Mesothelial cell of epicardium (in vitro differentiated cells): ENCODE results near the gene MALRD1. TPM values are rescaled to one million over a fixed set of nuclear protein-coding genes. Genes with fewer than 3 reads are reported as not detected.

Experiments
- DNase-seq, 2 experiments: peaks; one replicate each; pipeline ENCODE4 v3.0.0; 2021; ENCODE audit warnings: low spot score in 2 of 2; ENCODE audit not compliant: unreplicated experiment in 2 of 2
- H3K27ac Mint-ChIP-seq: 2 replicates; pipeline ENCODE4 v1.8.0; 2021; ENCODE audit warnings: mixed read lengths
- H3K27me3 Mint-ChIP-seq: 2 replicates; pipeline ENCODE4 v1.8.0; 2021; ENCODE audit warnings: low read depth, mixed read lengths
- H3K36me3 Mint-ChIP-seq: 2 replicates; pipeline ENCODE4 v1.8.0; 2021; ENCODE audit warnings: mixed read lengths
- H3K4me1 Mint-ChIP-seq: 2 replicates; pipeline ENCODE4 v1.8.0; 2021; ENCODE audit warnings: mixed read lengths
- H3K4me3 Mint-ChIP-seq: 2 replicates; pipeline ENCODE4 v1.8.0; 2021; ENCODE audit warnings: mild to moderate bottlenecking, moderate library complexity, mixed read lengths
- H3K9me3 Mint-ChIP-seq: 2 replicates; pipeline ENCODE4 v1.8.0; 2021; ENCODE audit warnings: mixed read lengths
- total RNA-seq: library from RNA; stranded (reverse); gene quantifications from 3 replicates; pipeline ENCODE4 v1.2.1, GENCODE V29; 2021
- TF ChIP-seq, protein P1 (sequence below): fragments of 200-600 bp; sonication (generic); IDR thresholded peaks from one replicate; pipeline ENCODE4 v1.5.0; 2021; ENCODE audit warnings: antibody characterized with exemption; ENCODE audit not compliant: unreplicated experiment

MALRD1 gene
- total RNA-seq, 1 donor from 2014 or later = 11.1 TPM

DNA sequence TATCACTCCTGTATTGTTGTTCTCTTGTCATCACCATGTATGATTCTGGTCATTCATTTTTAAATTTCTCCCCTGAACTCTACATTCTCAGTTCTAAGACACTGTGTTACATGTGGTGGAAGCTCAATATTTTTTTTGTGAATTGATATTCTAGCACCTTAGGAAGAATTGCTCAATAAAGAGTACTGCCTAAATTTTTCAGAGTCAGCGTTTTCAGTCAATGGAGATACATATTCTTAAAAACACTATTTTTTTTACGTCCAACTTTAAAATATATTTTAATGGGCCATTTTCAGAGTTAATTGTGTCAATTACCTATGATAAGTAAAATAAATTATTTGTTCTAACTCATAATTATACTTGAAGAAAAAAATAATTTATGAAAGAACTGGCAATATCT, 557.2 kb downstream of the MALRD1 start:
- Mint-ChIP-seq H3K27me3 (no peaks in the 10 kb centered on the region), H3K4me1 (no peaks in the 10 kb centered on the region), H3K27ac (no peak overlapping the region), H3K4me3 (no peak overlapping the region), H3K9me3 (peaks cover 10% of the 10 kb centered on the region), H3K36me3 (peaks cover 4% of the 10 kb centered on the region)
- TF ChIP-seq, protein P1, sequence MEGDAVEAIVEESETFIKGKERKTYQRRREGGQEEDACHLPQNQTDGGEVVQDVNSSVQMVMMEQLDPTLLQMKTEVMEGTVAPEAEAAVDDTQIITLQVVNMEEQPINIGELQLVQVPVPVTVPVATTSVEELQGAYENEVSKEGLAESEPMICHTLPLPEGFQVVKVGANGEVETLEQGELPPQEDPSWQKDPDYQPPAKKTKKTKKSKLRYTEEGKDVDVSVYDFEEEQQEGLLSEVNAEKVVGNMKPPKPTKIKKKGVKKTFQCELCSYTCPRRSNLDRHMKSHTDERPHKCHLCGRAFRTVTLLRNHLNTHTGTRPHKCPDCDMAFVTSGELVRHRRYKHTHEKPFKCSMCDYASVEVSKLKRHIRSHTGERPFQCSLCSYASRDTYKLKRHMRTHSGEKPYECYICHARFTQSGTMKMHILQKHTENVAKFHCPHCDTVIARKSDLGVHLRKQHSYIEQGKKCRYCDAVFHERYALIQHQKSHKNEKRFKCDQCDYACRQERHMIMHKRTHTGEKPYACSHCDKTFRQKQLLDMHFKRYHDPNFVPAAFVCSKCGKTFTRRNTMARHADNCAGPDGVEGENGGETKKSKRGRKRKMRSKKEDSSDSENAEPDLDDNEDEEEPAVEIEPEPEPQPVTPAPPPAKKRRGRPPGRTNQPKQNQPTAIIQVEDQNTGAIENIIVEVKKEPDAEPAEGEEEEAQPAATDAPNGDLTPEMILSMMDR = no peak
- DNase-seq = no peak

DNA sequence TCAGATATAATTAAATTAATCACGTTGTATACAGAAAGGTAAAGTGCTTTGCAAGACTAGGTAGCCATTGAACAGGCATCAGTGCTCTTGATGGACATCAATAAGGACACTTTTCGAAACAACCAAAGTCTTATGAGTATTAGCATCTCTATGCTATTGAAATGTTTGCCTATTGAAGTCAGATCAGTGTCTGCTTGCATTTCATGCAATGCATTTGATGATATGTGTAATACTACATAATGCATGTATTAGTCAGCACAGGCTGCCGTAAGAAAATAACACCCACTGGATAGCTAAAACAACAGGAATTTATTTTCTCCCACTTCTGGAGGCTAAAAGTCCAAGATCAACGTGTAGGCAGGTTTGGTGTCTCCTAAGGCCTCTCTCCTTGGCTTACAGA, 558.4 kb downstream of the MALRD1 start:
- DNase-seq = no peak
- H3K36me3 Mint-ChIP-seq = peaks cover 6% of the 10 kb centered on the region
- no peaks in the 10 kb centered on the region for H3K27me3 Mint-ChIP-seq
- H3K9me3 Mint-ChIP-seq = peaks cover 10% of the 10 kb centered on the region
- H3K27ac Mint-ChIP-seq = no peak overlapping the region
- no peak overlapping the region for H3K4me3 Mint-ChIP-seq
- no peaks in the 10 kb centered on the region for H3K4me1 Mint-ChIP-seq
- TF ChIP-seq, protein P1 = no peak

DNA sequence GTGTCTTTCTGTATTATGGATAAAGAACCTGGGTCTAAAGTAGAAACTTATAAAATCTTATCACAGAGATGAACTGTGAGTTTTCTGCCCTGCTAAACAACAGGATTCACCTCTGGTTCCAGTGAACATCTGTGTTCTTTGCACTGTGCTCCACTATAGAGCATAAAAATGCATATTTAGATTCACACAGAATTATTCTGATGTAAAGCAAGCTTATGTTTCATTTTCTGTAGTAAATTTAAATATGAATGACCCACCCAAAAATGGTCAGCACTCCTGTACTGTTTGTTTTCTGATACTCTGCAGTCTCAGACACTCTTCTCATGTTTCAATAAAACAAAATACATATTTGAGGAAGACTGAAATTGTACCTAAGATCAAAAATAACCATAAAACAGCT, 563.2 kb downstream of the MALRD1 start:
- no peaks in the 10 kb centered on the region for H3K27me3 Mint-ChIP-seq
- no peaks in the 10 kb centered on the region for H3K4me1 Mint-ChIP-seq
- no peaks in the 10 kb centered on the region for H3K9me3 Mint-ChIP-seq
- H3K36me3 Mint-ChIP-seq = peaks cover 2% of the 10 kb centered on the region
- DNase-seq = no peak
- H3K4me3 Mint-ChIP-seq = no peak overlapping the region
- H3K27ac Mint-ChIP-seq = no peak overlapping the region
- TF ChIP-seq, protein P1 = no peak

GRCh38 chr10:19616966-19617365, 568.4 kb downstream of the MALRD1 start:
- H3K27ac Mint-ChIP-seq = no peak overlapping the region
- no peaks in the 10 kb centered on the region for H3K4me1 Mint-ChIP-seq
- H3K9me3 Mint-ChIP-seq = no peaks in the 10 kb centered on the region
- no peak overlapping the region for H3K4me3 Mint-ChIP-seq
- H3K36me3 Mint-ChIP-seq = no peaks in the 10 kb centered on the region
- TF ChIP-seq, protein P1 = no peak
- no peak for DNase-seq
- H3K27me3 Mint-ChIP-seq = no peaks in the 10 kb centered on the region

- no peaks in the 10 kb centered on the region for H3K4me1 Mint-ChIP-seq
- H3K27ac Mint-ChIP-seq = no peak overlapping the region
- H3K36me3 Mint-ChIP-seq = no peaks in the 10 kb centered on the region
- no peaks in the 10 kb centered on the region for H3K9me3 Mint-ChIP-seq
- DNase-seq = no peak
- TF ChIP-seq, protein P1 = no peak
- H3K4me3 Mint-ChIP-seq = no peak overlapping the region
- H3K27me3 Mint-ChIP-seq = no peaks in the 10 kb centered on the region
These were observed 572.2 kb downstream of the MALRD1 start for GRCh38 chr10:19620811-19621210.

DNA sequence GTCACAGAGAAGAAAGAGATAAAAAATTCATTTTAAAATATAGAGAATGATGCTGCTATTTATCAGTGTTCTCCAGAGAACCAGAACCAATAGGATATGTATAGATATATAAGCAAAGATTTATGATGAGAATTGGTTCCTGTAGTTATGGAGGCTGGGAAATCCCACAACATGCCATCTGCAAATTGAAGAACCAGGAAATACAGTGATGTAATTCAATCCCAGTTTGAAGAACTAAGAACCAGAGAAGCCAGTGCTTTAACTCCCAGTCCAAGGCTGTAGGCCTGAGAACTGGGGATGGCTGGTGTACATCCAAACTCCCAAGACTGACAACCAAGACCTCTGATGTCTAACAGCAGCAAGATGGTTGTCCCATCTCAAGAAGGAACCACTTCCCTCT, 574.7 kb downstream of the MALRD1 start:
- no peak overlapping the region for H3K27ac Mint-ChIP-seq
- TF ChIP-seq, protein P1 = no peak
- H3K4me3 Mint-ChIP-seq = no peak overlapping the region
- DNase-seq = no peak
- H3K36me3 Mint-ChIP-seq = no peaks in the 10 kb centered on the region
- no peaks in the 10 kb centered on the region for H3K27me3 Mint-ChIP-seq
- H3K9me3 Mint-ChIP-seq = no peaks in the 10 kb centered on the region
- no peaks in the 10 kb centered on the region for H3K4me1 Mint-ChIP-seq
